GM21825 (cell line): Measurements from ENCODE around the gene TEPSIN.

Experiments
- ATAC-seq: cut with Tn5 transposase; IDR thresholded peaks from one replicate; pipeline ENCODE4 v1.9.1; 2021; ENCODE audit warnings: mild to moderate bottlenecking, moderate library complexity; ENCODE audit not compliant: unreplicated experiment

Gene TEPSIN, protein sequence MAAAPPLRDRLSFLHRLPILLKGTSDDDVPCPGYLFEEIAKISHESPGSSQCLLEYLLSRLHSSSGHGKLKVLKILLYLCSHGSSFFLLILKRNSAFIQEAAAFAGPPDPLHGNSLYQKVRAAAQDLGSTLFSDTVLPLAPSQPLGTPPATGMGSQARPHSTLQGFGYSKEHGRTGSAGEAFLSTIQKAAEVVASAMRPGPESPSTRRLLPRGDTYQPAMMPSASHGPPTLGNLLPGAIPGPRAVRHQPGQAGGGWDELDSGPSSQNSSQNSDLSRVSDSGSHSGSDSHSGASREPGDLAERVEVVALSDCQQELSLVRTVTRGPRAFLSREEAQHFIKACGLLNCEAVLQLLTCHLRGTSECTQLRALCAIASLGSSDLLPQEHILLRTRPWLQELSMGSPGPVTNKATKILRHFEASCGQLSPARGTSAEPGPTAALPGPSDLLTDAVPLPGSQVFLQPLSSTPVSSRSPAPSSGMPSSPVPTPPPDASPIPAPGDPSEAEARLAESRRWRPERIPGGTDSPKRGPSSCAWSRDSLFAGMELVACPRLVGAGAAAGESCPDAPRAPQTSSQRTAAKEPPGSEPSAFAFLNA

DNA sequence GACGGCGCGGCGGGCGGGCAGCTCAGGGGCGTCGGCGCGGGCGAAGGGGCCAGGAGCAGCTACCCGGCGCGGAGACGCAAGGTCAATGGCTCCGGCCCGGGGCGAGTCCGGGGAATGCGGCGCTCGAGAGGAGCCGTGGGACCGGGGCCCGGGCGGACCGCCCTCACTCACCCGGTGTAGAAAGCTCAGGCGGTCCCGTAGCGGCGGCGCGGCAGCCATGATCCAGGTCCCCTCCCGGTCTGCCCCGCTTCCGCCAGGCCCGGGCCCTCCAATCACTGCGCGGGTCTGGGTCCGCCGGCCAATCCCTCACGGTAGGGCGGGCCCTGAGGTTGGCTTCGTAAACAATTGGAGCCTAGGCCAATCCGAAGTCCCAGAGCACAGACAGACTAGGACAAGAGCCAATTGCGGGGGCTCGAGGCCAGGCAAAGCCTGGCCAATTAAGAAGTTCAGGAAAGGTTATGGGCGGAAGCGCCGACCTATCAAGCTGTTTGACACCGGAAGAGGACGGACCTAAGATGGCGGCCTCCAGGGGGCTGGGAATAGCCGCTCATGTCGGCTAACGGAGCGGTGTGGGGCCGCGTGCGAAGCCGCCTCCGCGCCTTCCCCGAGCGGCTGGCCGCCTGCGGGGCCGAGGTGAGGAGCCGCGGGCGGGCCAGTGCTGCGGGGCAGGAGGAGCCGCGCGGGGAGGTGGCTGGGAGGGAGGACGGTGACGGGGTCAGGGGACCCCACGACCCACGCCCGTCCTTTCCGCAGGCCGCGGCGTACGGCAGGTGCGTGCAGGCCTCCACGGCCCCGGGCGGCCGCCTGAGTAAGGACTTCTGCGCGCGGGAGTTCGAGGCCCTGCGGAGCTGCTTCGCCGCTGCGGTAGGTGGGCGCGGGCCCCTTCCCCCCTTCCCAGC, at the start of gene TEPSIN, which contains the start of gene NDUFAF8:
TEPSIN (minus strand) TSS at position 241 of the 899 bp plus-strand sequence; CDS start at position 219, 22 bp downstream.
NDUFAF8 (plus strand) TSS at position 504 of the 899 bp plus-strand sequence; CDS start at position 550, 46 bp downstream.
- peak; percentile 87 for ATAC-seq

- ATAC-seq, result no peak
These were observed 49.0 kb upstream of the TEPSIN start for GRCh38 chr17:81287741-81288430.

- ATAC-seq, result no peak
These were observed 48.3 kb upstream of the TEPSIN start for GRCh38 chr17:81287152-81287551.

DNA sequence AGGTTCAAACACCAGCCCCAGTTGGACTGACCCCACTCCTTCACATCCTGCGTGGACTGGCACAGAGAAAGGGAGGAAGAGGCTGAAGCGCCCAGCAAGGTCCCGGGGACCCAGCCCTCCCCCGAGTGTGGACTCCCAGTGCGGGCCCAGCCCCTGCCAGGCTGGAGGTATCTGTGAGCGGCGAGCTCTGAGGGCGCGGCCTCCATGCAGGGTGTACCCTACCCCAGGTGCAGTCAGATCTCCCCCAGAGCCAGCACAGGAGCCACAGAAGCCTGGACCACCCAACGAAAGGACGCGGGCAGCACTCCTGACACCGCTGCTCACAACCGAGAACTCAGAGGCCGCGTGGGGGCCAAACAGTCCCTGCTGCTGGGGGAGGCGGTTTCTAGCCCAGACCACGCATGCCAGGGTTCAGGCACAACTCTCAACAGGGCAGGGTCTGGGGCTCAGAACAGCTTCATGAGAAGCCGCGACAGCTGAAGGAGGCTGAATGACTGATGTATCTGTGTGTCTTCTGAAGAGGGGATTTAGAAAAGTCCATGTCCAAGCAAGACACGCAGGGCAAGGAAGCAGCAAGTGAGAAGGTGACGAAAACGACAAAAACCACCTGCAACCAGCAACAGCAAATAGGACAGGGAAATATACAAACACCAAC, 47.8 kb upstream of the TEPSIN start:
- ATAC-seq, result no peak

DNA sequence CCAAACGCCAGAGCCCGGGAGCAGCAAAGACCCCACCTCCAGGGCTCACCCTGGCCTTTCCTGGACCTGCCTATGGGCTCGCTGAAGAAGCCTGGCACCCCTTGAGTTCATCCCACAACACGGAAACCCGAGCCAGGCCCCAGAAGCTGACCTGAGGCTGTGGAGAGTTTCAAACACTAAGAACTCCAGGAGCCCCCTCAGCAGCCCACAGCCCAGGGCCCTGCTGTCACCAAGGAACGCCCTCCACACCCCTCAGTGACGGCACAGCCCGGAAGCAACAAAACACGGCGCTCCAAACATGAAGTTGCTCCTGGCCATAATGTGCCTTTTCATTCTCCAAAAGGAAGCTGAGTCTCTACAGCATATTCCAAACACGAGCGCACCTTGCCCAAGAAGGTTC, 47.0 kb upstream of the TEPSIN start:
- no peak for ATAC-seq

- ATAC-seq, result no peak
These were observed 46.5 kb upstream of the TEPSIN start for GRCh38 chr17:81285179-81285878.

DNA sequence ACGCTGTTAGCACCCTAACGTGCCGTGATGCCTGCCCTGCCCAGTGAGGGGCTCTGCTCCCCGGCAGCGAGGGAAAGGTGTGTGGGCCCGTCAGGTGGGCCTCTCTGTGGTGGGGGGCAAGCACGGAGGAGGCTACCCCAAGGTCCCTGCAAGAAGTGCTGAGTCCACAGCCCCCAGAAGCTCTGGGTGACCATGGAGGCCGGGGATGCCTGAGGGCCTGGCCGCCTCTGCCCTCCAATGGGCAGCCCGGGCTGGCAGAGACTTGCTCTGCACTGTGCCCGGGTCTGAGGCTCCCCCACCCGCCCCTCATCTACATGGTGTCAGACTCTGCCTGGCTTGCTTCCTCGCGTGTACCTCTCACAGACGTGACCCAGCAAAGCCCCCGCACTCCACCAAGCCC, 44.0 kb upstream of the TEPSIN start:
- no peak for ATAC-seq

GRCh38 chr17:81282141-81282540, 43.3 kb upstream of the TEPSIN start:
- no peak for ATAC-seq

GRCh38 chr17:81280571-81280970, 41.7 kb upstream of the TEPSIN start:
- ATAC-seq, result no peak

DNA sequence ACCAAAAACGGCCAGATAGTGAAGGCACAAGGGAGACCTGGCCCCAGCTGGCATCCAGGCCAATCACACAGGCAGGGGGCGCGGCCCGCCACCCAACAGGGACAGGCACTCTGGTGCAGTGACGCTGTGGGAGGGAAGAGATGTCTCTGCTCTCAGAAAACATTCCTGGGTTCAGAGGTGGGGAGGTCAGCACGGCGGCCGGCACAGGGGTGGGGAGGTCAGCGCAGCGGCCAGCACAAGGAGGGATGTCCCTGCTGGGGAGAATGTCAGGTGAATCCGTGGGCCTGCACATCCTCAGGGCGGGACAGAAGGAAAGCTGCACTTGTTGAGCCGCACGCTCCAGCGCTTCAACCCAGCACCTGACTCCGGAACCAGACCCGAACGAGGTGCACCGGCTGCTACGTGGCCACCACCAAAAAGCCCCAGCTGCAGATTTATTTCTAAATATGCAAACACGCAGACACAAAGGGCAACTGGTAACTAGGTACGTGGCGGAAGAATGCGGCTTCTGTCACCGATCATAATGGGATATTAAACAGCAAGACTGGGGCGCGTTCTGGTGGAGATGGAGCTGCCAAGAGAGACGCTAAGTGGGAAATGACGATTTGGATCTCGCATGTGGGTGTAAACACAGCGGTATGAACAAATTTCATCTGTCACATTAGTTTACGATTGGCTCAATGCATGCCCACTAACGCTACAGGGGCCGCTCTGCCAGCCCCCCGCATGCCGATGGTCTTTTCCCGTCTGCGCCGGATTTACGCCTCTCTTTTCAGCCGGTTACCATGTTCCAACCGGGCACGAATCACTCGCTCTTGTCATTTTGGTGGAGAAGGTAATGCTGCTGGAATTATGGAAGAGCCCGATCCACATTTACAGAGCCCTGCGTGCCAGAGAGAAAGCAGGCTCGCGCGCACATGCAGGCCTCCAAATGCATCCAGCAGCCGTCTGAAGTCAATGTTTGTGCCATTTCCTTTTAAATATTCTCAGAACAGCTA, 40.7 kb upstream of the TEPSIN start:
- no peak for ATAC-seq

DNA sequence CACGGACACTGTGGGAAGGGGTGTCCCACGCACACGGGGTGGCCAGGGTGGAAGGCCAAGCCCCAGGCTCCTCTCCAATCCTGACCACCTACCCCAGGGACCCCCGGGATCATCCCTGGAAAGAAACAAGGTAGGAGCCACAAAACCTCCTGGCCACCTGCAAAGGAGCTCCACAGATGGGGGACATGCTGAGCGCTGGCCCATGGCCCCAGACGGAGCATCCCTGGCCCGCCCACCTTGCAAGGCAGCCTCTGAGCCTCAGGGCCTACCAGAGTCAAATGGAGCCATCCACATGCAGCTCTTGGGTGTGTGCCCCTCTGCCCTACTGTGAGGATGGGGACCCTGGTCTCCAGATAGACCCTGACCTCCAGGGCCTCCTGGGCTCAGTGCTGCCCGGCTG, 40.0 kb upstream of the TEPSIN start:
- no peak for ATAC-seq

- no peak for ATAC-seq
These were observed 39.3 kb upstream of the TEPSIN start for GRCh38 chr17:81277946-81278693.

GRCh38 chr17:81277421-81277820, 38.6 kb upstream of the TEPSIN start:
- ATAC-seq, result no peak

- no peak for ATAC-seq
These were observed 37.9 kb upstream of the TEPSIN start for GRCh38 chr17:81276781-81277180.

GRCh38 chr17:81274471-81274855, 35.6 kb upstream of the TEPSIN start:
- ATAC-seq, result no peak

GRCh38 chr17:81273698-81274470, 35.0 kb upstream of the TEPSIN start:
- ATAC-seq, result no peak

GRCh38 chr17:81272616-81273015, 33.8 kb upstream of the TEPSIN start:
- no peak for ATAC-seq
